ENCODE data around the gene ERBB2. TPM values are rescaled to one million over a fixed set of nuclear protein-coding genes. Genes with fewer than 3 reads are reported as not detected.

ERBB2 gene
- total and polyA plus RNA-seq, 2 donors from 2014 or later: 76.5 to 186 TPM

GRCh38 chr17:39701012-39701783 lies 1.3 kb downstream of the ERBB2 start:
- Histone ChIP-seq H3K36me3 (ENCODE audit: control insufficient read depth in 2 of 3, insufficient read depth in 3 of 3, low read length in 3 of 3) (no peaks in the 10 kb centered on the region), H3K4me3 (ENCODE audit: low read length in 3 of 3) (peak overlapping the region; percentile 69 to 88 (median 85)), H3K9ac (ENCODE audit: low read length in 3 of 3) (peak overlapping the region; percentile 54 to 70 (median 63)), H3K27me3 (ENCODE audit: control insufficient read depth, insufficient read depth, low read length) (no peaks in the 10 kb centered on the region), H3K9me3 (ENCODE audit: control insufficient read depth in 2 of 3, insufficient read depth in 1 of 3, low read length in 3 of 3) (no peaks in the 10 kb centered on the region), H3K27ac (ENCODE audit: low read depth in 2 of 2, low read length in 2 of 2) (peak overlapping the region; percentile 93 to 94), H3K4me1 (ENCODE audit: control insufficient read depth in 2 of 3, insufficient read depth in 2 of 3, low read depth in 1 of 3, low read length in 3 of 3) (peaks cover 0 to 58% (median 49%) of the 10 kb centered on the region in 3 donors)
- FAIRE-seq (no peak), DNase-seq (peak in 3 of 5 donors; percentile 23 to 64 (median 44))
- intact Hi-C loops (cut with DNase I): no loop called here
- TF ChIP-seq CTCF (IDR thresholded peaks at IDR 0.05; ENCODE audit: borderline replicate concordance, extremely low read depth, insufficient read depth): no peak

- DNase-seq (no peak), FAIRE-seq (no peak)
- Histone ChIP-seq H3K4me1 (ENCODE audit: control insufficient read depth in 2 of 3, insufficient read depth in 2 of 3, low read depth in 1 of 3, low read length in 3 of 3) (peaks cover 0 to 60% (median 42%) of the 10 kb centered on the region in 3 donors), H3K9me3 (ENCODE audit: control insufficient read depth in 2 of 3, insufficient read depth in 1 of 3, low read length in 3 of 3) (no peaks in the 10 kb centered on the region), H3K9ac (ENCODE audit: low read length in 3 of 3) (peak overlapping the region; percentile 54 to 70 (median 63)), H3K27me3 (ENCODE audit: control insufficient read depth, insufficient read depth, low read length) (no peaks in the 10 kb centered on the region), H3K36me3 (ENCODE audit: control insufficient read depth in 2 of 3, insufficient read depth in 3 of 3, low read length in 3 of 3) (peaks cover 0 to under 1% (median under 1%) of the 10 kb centered on the region in 3 donors), H3K27ac (ENCODE audit: low read depth in 2 of 2, low read length in 2 of 2) (peak overlapping the region; percentile 93 to 94), H3K4me3 (ENCODE audit: low read length in 3 of 3) (peak overlapping the region; percentile 69 to 88 (median 85))
- intact Hi-C loops (cut with DNase I): no loop called here
- TF ChIP-seq CTCF (IDR thresholded peaks at IDR 0.05; ENCODE audit: borderline replicate concordance, extremely low read depth, insufficient read depth): no peak
Observed at GRCh38 chr17:39701784-39702422, 2.0 kb downstream of the ERBB2 start.

GRCh38 chr17:39702901-39703893 lies 3.3 kb downstream of the ERBB2 start:
- DNase-seq: peak in 1 of 5 donors; percentile 20
- Histone ChIP-seq H3K27ac (ENCODE audit: low read depth in 2 of 2, low read length in 2 of 2) (peak overlapping the region; percentile 59 to 80), H3K27me3 (ENCODE audit: control insufficient read depth, insufficient read depth, low read length) (no peaks in the 10 kb centered on the region), H3K9ac (ENCODE audit: low read length in 3 of 3) (peak overlapping the region in 2 of 3 donors; percentile 22 to 31), H3K4me3 (ENCODE audit: low read length in 3 of 3) (peak overlapping the region in 2 of 3 donors; percentile 4 to 30), H3K9me3 (ENCODE audit: control insufficient read depth in 2 of 3, insufficient read depth in 1 of 3, low read length in 3 of 3) (no peaks in the 10 kb centered on the region), H3K4me1 (ENCODE audit: control insufficient read depth in 2 of 3, insufficient read depth in 2 of 3, low read depth in 1 of 3, low read length in 3 of 3) (peaks cover 0 to 66% (median 41%) of the 10 kb centered on the region in 3 donors), H3K36me3 (ENCODE audit: control insufficient read depth in 2 of 3, insufficient read depth in 3 of 3, low read length in 3 of 3) (peaks cover 0 to 12% (median 7%) of the 10 kb centered on the region in 3 donors)
- FAIRE-seq: no peak
- no peak for TF ChIP-seq CTCF (IDR thresholded peaks at IDR 0.05; ENCODE audit: borderline replicate concordance, extremely low read depth, insufficient read depth)
- intact Hi-C loops (cut with DNase I): no loop called here

All from kidney (tissue), 14 donors.